SK-N-SH (cell line): ENCODE data around the gene IFI6. TPM values are rescaled to one million over a fixed set of nuclear protein-coding genes. Genes with fewer than 3 reads are reported as not detected.

Source experiments
- CTCF ChIA-PET: fragments of 300-600, 350-600 bp; formaldehyde crosslinking; extraction: SDS; loops from one replicate; lab custom pipeline; 2021; lab: Yijun Ruan, JAX
- POLR2A ChIA-PET: fragments of 350-600 bp; sonication (Branson Sonifier 250); formaldehyde crosslinking; extraction: SDS; loops from one replicate; lab custom pipeline; 2020; ENCODE audit warnings: antibody characterized with exemption, inconsistent platforms; lab: Yijun Ruan, JAX
- DNase-seq: peaks from one replicate; pipeline ENCODE4 v3.0.0; 2012
- H2AFZ ChIP-seq: fragments of 200-600 bp; sonication (generic); 2 replicates; pipeline ENCODE4 v1.8.1; 2016; ENCODE audit warnings: antibody characterized with exemption, mild to moderate bottlenecking, low read depth
- H3F3A ChIP-seq: fragments of 200-600 bp; sonication (generic); replicated peaks from 2 replicates; pipeline ENCODE3; 2016; ENCODE audit warnings: antibody characterized with exemption, mild to moderate bottlenecking; ENCODE audit not compliant: insufficient read depth
- H3K27ac ChIP-seq, 2 experiments: fragments of 200-500 bp in 1 of 2; fragments of 200-600 bp in 1 of 2; sonication (Bioruptor generic) in 1 of 2; sonication (generic), shearing (Covaris generic) in 1 of 2; 2 replicates each; pipeline versions ENCODE4 v1.5.1 to v1.6.1; 2014 to 2016; ENCODE audit warnings: low read depth in 2 of 2, inconsistent platforms in 1 of 2, low read length in 1 of 2, mild to moderate bottlenecking in 1 of 2, mixed read lengths in 1 of 2
- H3K27me3 ChIP-seq: fragments of 200-600 bp; sonication (generic), shearing (Covaris generic); 2 replicates; pipeline ENCODE4 v1.6.1; 2016; ENCODE audit warnings: mixed run types; ENCODE audit not compliant: insufficient read depth
- H3K36me3 ChIP-seq, 2 experiments: fragments of 200-500 bp in 1 of 2; fragments of 200-600 bp in 1 of 2; sonication (Bioruptor generic) in 1 of 2; sonication (generic) in 1 of 2; replicated peaks in 1 of 2; 2 replicates each; pipeline versions ENCODE3 to v1.5.1; 2014 to 2016; ENCODE audit warnings: low read length in 1 of 2, mild to moderate bottlenecking in 1 of 2; ENCODE audit not compliant: insufficient read depth in 2 of 2, control insufficient read depth in 1 of 2
- H3K4me1 ChIP-seq, 2 experiments: fragments of 200-500 bp in 1 of 2; fragments of 200-600 bp in 1 of 2; sonication (Bioruptor generic) in 1 of 2; sonication (generic), shearing (Covaris generic) in 1 of 2; 2 replicates each; pipeline versions ENCODE4 v1.5.1 to v1.6.1; 2014 to 2016; ENCODE audit warnings: low read depth in 1 of 2, low read length in 1 of 2, mixed run types in 1 of 2; ENCODE audit not compliant: insufficient read depth in 2 of 2, control insufficient read depth in 1 of 2
- H3K4me2 ChIP-seq: fragments of 200-600 bp; sonication (generic), shearing (Covaris generic); 2 replicates; pipeline ENCODE4 v1.6.1; 2017; ENCODE audit warnings: mixed run types
- H3K4me3 ChIP-seq, 2 experiments: fragments of 200-500 bp in 1 of 2; fragments of 200-600 bp in 1 of 2; sonication (Bioruptor generic) in 1 of 2; sonication (generic), shearing (Covaris generic) in 1 of 2; 2 replicates each; pipeline versions ENCODE4 v1.5.1 to v1.8.1; 2014 to 2016; ENCODE audit warnings: low read depth in 2 of 2, inconsistent platforms in 1 of 2, low read length in 1 of 2, mild to moderate bottlenecking in 1 of 2, mixed read lengths in 1 of 2, moderate library complexity in 1 of 2
- H3K79me2 ChIP-seq: fragments of 200-600 bp; sonication (generic); 2 replicates; pipeline ENCODE4 v1.8.1; 2017; ENCODE audit warnings: mild to moderate bottlenecking; ENCODE audit not compliant: insufficient read depth
- H3K9ac ChIP-seq: fragments of 200-600 bp; sonication (generic); 2 replicates; pipeline ENCODE4 v1.6.1; 2017; ENCODE audit warnings: mixed run types
- H3K9me2 ChIP-seq: fragments of 200-600 bp; sonication (generic); 2 replicates; pipeline ENCODE4 v1.6.1; 2017; ENCODE audit warnings: mixed run types
- H3K9me3 ChIP-seq: fragments of 200-600 bp; sonication (generic); 2 replicates; pipeline ENCODE4 v1.6.1; 2017; ENCODE audit warnings: mixed run types, mild to moderate bottlenecking, moderate library complexity
- H4K20me1 ChIP-seq: fragments of 200-600 bp; sonication (generic); 2 replicates; pipeline ENCODE4 v1.6.1; 2017; ENCODE audit warnings: mild to moderate bottlenecking, mixed run types; ENCODE audit not compliant: insufficient read depth
- ELF1 ChIP-seq: IDR thresholded peaks from 2 replicates; pipeline ENCODE4 v1.4.0; 2012
- EP300 ChIP-seq, 2 experiments: IDR thresholded peaks; 2 replicates each; pipeline versions ENCODE4 v1.4.0 to v1.6.1; 2012; ENCODE audit warnings: borderline replicate concordance in 1 of 2, low read depth in 1 of 2, low read length in 1 of 2
- EZH2phosphoT487 ChIP-seq: fragments of 200-600 bp; sonication (generic); IDR thresholded peaks from 2 replicates; pipeline ENCODE4 v1.6.1; 2017; ENCODE audit warnings: low read depth, mixed run types, mild to moderate bottlenecking, antibody characterized with exemption, moderate library complexity, borderline replicate concordance
- FOSL2 ChIP-seq: IDR thresholded peaks from 2 replicates; pipeline ENCODE4 v1.4.0; 2012; ENCODE audit warnings: low read depth, mild to moderate bottlenecking, moderate library complexity, borderline replicate concordance
- FOXJ3 ChIP-seq: sonication (generic); formaldehyde crosslinking; IDR thresholded peaks from 2 replicates; pipeline ENCODE4 v1.5.1; 2020; ENCODE audit warnings: mild to moderate bottlenecking, missing genetic modification reagents
- FOXM1 ChIP-seq: IDR thresholded peaks from 2 replicates; pipeline ENCODE4 v1.4.0; 2012; ENCODE audit warnings: low read depth, mild to moderate bottlenecking
- GABPA ChIP-seq: IDR thresholded peaks from 2 replicates; pipeline ENCODE4 v1.4.0; 2012; ENCODE audit warnings: low read depth, mild to moderate bottlenecking
- GATA2 ChIP-seq: sonication (generic); formaldehyde crosslinking; IDR thresholded peaks from 2 replicates; pipeline ENCODE4 v1.5.0; 2020; ENCODE audit warnings: mild to moderate bottlenecking, missing genetic modification reagents
- MEF2A ChIP-seq: IDR thresholded peaks from 2 replicates; pipeline ENCODE4 v1.4.0; 2012; ENCODE audit warnings: low read depth, borderline replicate concordance
- MXI1 ChIP-seq: IDR thresholded peaks from 2 replicates; pipeline ENCODE4 v1.6.1; 2012; ENCODE audit warnings: mild to moderate bottlenecking, low read depth, low read length, improper control_type of control experiment
- NFIC ChIP-seq: IDR thresholded peaks from 2 replicates; pipeline ENCODE4 v1.4.0; 2012; ENCODE audit warnings: borderline replicate concordance
- NRF1 ChIP-seq: IDR thresholded peaks from 2 replicates; pipeline ENCODE4 v1.6.1; 2012; ENCODE audit warnings: low read depth, mild to moderate bottlenecking, low read length
- RCOR1 ChIP-seq: fragments of 150-350 bp; IDR thresholded peaks from 2 replicates; pipeline ENCODE4 v1.6.1; 2017; ENCODE audit warnings: antibody characterized with exemption, low read length
- SIN3A ChIP-seq: IDR thresholded peaks from 2 replicates; pipeline ENCODE4 v1.6.1; 2012; ENCODE audit warnings: low read depth, mild to moderate bottlenecking, low read length, moderate library complexity, borderline replicate concordance
- TAF1 ChIP-seq: IDR thresholded peaks from 2 replicates; pipeline ENCODE4 v1.6.1; 2012; ENCODE audit warnings: low read depth, mild to moderate bottlenecking, low read length, moderate library complexity, borderline replicate concordance
- TCF12 ChIP-seq: IDR thresholded peaks from 2 replicates; pipeline ENCODE4 v1.4.0; 2012
- TEAD4 ChIP-seq: IDR thresholded peaks from 2 replicates; pipeline ENCODE4 v1.4.0; 2012; ENCODE audit warnings: mild to moderate bottlenecking, borderline replicate concordance; ENCODE audit not compliant: insufficient read depth
- USF1 ChIP-seq: IDR thresholded peaks from 2 replicates; pipeline ENCODE4 v1.4.0; 2012; ENCODE audit warnings: low read depth, borderline replicate concordance
- WGBS: methylation state at CpG from one replicate; pipeline ENCODE4 v1.1.6; 2017; ENCODE audit warnings: low lambda C conversion rate; 5-methylcytosine and 5-hydroxymethylcytosine counted together
- polyA plus RNA-seq, 3 experiments: library from polyadenylated mRNA; depleted of rRNA; stranded (reverse); fragments of >200 nt; gene quantifications; 2 replicates each; pipeline ENCODE4 v1.2.3, GENCODE V29; 2012
- TF ChIP-seq, protein P1 (sequence below): fragments of 200-600 bp; sonication (generic); IDR thresholded peaks from 2 replicates; pipeline ENCODE4 v1.6.1; 2017; ENCODE audit warnings: antibody characterized with exemption, mild to moderate bottlenecking, moderate library complexity
- TF ChIP-seq, protein P2 (sequence below): fragments of 150-350 bp; IDR thresholded peaks from 2 replicates; pipeline ENCODE4 v1.6.1; 2016; ENCODE audit warnings: mild to moderate bottlenecking, low read depth, low read length

Gene IFI6
- polyA plus RNA-seq, 1 of the 3 experiments (the other 2 are of a cell fraction), result 35.6 TPM

- TF ChIP-seq, protein P1, sequence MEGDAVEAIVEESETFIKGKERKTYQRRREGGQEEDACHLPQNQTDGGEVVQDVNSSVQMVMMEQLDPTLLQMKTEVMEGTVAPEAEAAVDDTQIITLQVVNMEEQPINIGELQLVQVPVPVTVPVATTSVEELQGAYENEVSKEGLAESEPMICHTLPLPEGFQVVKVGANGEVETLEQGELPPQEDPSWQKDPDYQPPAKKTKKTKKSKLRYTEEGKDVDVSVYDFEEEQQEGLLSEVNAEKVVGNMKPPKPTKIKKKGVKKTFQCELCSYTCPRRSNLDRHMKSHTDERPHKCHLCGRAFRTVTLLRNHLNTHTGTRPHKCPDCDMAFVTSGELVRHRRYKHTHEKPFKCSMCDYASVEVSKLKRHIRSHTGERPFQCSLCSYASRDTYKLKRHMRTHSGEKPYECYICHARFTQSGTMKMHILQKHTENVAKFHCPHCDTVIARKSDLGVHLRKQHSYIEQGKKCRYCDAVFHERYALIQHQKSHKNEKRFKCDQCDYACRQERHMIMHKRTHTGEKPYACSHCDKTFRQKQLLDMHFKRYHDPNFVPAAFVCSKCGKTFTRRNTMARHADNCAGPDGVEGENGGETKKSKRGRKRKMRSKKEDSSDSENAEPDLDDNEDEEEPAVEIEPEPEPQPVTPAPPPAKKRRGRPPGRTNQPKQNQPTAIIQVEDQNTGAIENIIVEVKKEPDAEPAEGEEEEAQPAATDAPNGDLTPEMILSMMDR, result no peak
Observed at GRCh38 chr1:27687906-27688305, 15.9 kb upstream of the IFI6 start (continued).

GRCh38 chr1:27686223-27686990, 14.4 kb upstream of the IFI6 start:
- Histone ChIP-seq H3K27me3 (no peaks in the 10 kb centered on the region; the same call in 1 of the 2 replicates), H3K9me2 (no peaks in the 10 kb centered on the region), H3K9me3 (no peaks in the 10 kb centered on the region), H3K9ac (no peak overlapping the region), H3K4me2 (no peak overlapping the region), H2AFZ (no peak overlapping the region), H3K79me2 (no peaks in the 10 kb centered on the region), H3K27ac (no peak overlapping the region), H4K20me1 (no peaks in the 10 kb centered on the region), H3K4me1 (no peaks in the 10 kb centered on the region), H3K4me3 (no peak overlapping the region), H3K36me3 (no peaks in the 10 kb centered on the region), H3F3A (no peaks in the 10 kb centered on the region)
- ChIA-PET CTCF (interaction anchor here (0.8 to 1.7 kb wide), 3 partner anchors 17 to 291 kb away, joined by 3 to 4 read pairs (median 3); no protein-coding TSS in a partner anchor), POLR2A (no interaction called here)
- no peak for DNase-seq
- TF ChIP-seq GABPA (no peak), NRF1 (no peak), TAF1 (no peak), USF1 (no peak), NFIC (no peak), EP300 (IDR thresholded peaks at IDR 0.05; ENCODE audit: borderline replicate concordance in 1 of 2, low read depth in 1 of 2, low read length in 1 of 2) (no peak), RCOR1 (no peak), FOSL2 (no peak), EZH2phosphoT487 (no peak), FOXM1 (no peak), ELF1 (no peak), MEF2A (no peak), MXI1 (no peak), SIN3A (no peak), FOXJ3 (no peak), TCF12 (no peak), TEAD4 (no peak), GATA2 (no peak)
- TF ChIP-seq, protein P2, sequence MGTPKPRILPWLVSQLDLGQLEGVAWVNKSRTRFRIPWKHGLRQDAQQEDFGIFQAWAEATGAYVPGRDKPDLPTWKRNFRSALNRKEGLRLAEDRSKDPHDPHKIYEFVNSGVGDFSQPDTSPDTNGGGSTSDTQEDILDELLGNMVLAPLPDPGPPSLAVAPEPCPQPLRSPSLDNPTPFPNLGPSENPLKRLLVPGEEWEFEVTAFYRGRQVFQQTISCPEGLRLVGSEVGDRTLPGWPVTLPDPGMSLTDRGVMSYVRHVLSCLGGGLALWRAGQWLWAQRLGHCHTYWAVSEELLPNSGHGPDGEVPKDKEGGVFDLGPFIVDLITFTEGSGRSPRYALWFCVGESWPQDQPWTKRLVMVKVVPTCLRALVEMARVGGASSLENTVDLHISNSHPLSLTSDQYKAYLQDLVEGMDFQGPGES, result no peak
- TF ChIP-seq, protein P1, result no peak
- 68% methylated on average over 12 of the region's 21 CpGs for WGBS
